Kidney epithelial cell (primary cell): ENCODE results near the gene SURF2. TPM values are rescaled to one million over a fixed set of nuclear protein-coding genes. Genes with fewer than 3 reads are reported as not detected.
"Not testable (repeated sequence)": the region's sequence is repeated elsewhere in the genome, so short reads cannot be mapped to it uniquely, and the experiment has no call there.

Experiments used
- DNase-seq: peaks from one replicate; pipeline ENCODE4 v3.0.0-alpha.2; 2010; ENCODE audit warnings: low read depth
- H3K27me3 ChIP-seq: 2 replicates; pipeline ENCODE4 v1.6.0; 2011; ENCODE audit warnings: low read length; ENCODE audit not compliant: control insufficient read depth, insufficient read depth
- H3K36me3 ChIP-seq: 2 replicates; pipeline ENCODE4 v1.5.1; 2011; ENCODE audit warnings: low read length; ENCODE audit not compliant: control insufficient read depth, insufficient read depth
- H3K4me3 ChIP-seq: 2 replicates; pipeline ENCODE4 v1.5.1; 2011; ENCODE audit warnings: low read depth, mild to moderate bottlenecking, control low read depth, low read length
- CTCF ChIP-seq: IDR thresholded peaks from 2 replicates; pipeline ENCODE4 v1.5.1; 2011; ENCODE audit warnings: mild to moderate bottlenecking, moderate library complexity, low read length, control low read depth, inconsistent platforms; ENCODE audit not compliant: insufficient read depth, poor library complexity, severe bottlenecking
- total RNA-seq: library from RNA; depleted of rRNA; stranded (reverse); fragments of >200 nt; gene quantifications from 2 replicates; pipeline ENCODE4 v1.2.3, GENCODE V29; 2015

SURF2 gene
- total RNA-seq, 1 donor from 2014 or later = 38.7 TPM

GRCh38 chr9:133374612-133375115, 18.3 kb downstream of the SURF2 start:
- Histone ChIP-seq H3K27me3 (no peaks in the 10 kb centered on the region), H3K4me3 (peak overlapping the region; percentile 79), H3K36me3 (peaks cover 2% of the 10 kb centered on the region)
- no peak for DNase-seq
- no peak for TF ChIP-seq CTCF

DNA sequence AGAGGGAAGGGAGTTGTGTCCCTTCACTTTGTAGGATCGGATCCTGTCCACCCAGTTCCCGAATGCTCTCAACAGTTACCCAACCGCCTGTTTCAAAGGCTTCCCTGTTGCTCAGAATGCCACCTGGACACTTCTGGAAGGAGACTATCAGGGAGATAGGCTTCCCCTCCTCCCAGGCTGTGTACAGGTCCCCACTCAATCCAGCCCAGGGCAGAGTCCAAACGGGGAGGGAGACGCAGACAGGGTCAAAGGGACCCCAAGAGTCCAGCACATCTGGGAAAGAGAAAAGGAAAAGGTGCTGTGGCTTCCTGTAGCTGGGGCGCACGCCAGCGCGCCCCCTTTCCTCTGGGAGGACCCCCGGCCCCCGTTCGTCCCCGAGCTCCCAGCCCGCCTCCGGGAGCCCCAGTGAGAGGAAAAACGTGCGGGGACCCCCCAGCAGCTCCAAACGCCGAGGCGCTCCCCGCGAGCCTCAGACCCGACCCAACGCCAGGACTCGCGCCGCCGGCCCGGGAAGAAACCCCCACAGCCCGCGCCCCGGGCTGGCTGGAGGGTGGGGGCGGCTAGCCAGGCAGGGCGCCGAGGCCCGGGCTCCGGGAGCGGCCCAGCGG, 18.9 kb downstream of the SURF2 start:
- H3K27me3 ChIP-seq = no peaks in the 10 kb centered on the region
- H3K4me3 ChIP-seq = peak overlapping the region; percentile 79
- TF ChIP-seq CTCF = no peak
- H3K36me3 ChIP-seq = no peaks in the 10 kb centered on the region
- DNase-seq = no peak

DNA sequence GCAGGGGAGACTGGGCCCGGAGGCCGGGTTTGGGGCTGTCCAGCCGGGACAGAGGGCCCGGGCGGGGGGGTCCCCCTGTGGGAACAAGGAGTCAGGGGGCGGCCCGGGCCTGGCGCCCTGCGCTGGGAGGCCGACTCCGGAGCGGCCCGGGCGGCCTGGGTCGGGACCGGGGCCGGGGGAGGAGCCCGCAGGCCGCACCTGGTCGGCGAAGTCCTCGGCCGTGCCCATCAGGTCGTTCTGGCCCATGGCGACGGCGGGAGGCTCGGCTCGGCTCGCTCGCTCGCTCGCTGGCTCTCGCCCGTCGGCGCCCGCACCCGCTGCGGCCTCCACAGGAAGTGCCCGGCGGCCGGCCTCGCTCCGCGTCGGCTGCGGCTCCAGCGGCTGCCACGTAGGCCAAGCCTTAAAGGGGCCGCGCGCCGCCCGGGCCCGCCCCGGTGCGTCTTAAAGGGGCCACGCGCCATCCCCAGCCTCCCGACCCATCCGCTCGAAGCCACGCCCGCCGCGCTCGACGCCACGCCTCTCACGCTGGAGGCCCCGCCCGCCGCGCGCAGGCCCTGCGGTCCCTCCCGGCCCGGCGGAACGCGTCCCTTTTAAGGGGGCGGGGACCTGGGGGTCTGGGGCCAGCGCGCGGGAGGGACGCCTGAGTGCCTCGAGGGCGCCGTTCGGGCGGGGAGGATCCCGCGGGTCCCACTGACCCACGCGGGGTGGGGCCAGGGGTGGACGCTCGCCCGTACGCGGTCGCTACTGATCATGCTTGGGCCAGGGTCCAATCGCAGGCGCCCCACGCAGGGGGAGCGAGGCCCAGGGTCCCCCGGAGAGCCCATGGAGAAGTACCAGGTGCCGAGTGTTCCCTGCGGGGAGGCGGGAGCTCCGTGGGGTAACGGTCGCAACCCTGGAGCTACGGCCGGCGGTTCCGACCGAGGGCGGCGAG, 19.6 kb downstream of the SURF2 start, which contains the start of the genes STKLD1 and SURF4:
Gene STKLD1, plus strand, starts transcription at position 643 of the 931 bp plus-strand sequence. Its CDS starts 108 bp downstream, at position 751.
Gene SURF4, minus strand, starts transcription at position 337 of the 931 bp plus-strand sequence. Its CDS starts 91 bp downstream, at position 246.
- H3K4me3 ChIP-seq = peak within 1 kb of the TSS; percentile 80
- no peak for TF ChIP-seq CTCF
- DNase-seq = peak; percentile 80
- H3K36me3 ChIP-seq = no peaks in the 10 kb centered on the region
- no peaks in the 10 kb centered on the region for H3K27me3 ChIP-seq

DNA sequence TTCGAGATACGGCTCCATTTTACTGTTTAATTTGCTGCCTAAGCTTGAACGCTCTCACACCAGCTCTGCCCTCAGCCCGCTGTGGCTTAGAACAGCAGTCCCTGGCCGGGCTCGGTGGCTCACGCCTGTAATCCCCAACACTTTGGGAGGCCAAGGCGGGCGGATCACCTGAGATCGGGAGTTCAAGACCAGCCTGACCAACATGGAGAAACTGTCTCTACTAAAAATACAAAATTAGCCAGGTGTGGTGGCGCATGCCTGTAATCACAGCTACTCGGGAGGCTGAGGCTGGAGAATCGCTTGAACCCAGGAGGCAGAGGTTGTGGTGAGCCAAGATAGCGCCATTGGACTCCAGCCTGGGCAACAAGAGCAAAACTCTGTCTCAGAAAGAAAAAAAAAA, 20.9 kb downstream of the SURF2 start:
- H3K27me3 ChIP-seq, H3K4me3 ChIP-seq, H3K36me3 ChIP-seq: not testable (repeated sequence)

GRCh38 chr9:133377721-133378216, 21.4 kb downstream of the SURF2 start:
- Histone ChIP-seq H3K27me3 (no peaks in the 10 kb centered on the region), H3K4me3 (no peak overlapping the region), H3K36me3 (no peaks in the 10 kb centered on the region)
- DNase-seq = no peak
- TF ChIP-seq CTCF = no peak

More for the DNA sequence above, 20.9 kb downstream of the SURF2 start:
- not testable (repeated sequence) for DNase-seq

DNA sequence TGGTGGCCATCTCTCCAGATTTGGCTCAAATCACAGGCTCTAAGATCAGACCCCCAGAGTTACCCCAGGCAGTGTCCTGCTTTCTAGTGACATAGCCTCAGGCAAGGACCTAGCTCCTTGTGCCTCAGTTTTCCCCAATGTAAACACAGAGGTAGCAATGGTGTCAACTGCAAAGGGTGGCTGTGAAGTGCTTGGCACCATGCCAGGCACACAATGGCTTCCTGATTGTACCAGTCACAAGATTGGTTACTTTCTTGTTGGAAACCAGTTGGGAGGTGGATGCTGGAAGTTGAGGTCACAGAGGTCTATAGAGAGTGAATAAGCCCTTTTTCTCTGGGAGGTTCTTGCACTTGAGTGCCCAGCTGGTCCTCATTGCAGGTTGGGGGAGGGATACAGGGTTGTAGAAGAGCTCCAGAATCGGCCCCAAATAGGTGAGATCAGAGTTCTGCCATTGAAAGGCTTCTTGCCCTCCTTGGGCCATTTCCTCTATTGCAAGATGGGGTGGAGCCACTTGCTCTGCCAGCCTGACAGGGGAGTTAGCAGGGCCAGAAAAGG, 22.1 kb downstream of the SURF2 start:
- no peaks in the 10 kb centered on the region for H3K27me3 ChIP-seq
- no peak for DNase-seq
- no peaks in the 10 kb centered on the region for H3K36me3 ChIP-seq
- H3K4me3 ChIP-seq = no peak overlapping the region
- TF ChIP-seq CTCF = no peak
